Left kidney (tissue), 8 donors: ENCODE data around the gene CALML5. TPM values are rescaled to one million over a fixed set of nuclear protein-coding genes. Genes with fewer than 3 reads are reported as not detected.
A peak's percentile ranks its signal among the peaks of the same experiment; 100 is the strongest.

Experiments
- DNase-seq: peaks from one replicate; pipeline ENCODE4 v3.0.0-alpha.2; 2013
- long read RNA-seq, 8 donors: transcript quantifications; one replicate each; lab custom pipeline, GENCODE V29; 2026
- polyA plus RNA-seq: library from polyadenylated mRNA; unstranded; fragments of 120-200 nt; gene quantifications from one replicate; pipeline ENCODE4 v1.2.1, GENCODE V29; 2013; ENCODE audit not compliant: insufficient read length

CALML5 gene
- not detected for polyA plus RNA-seq
- long read RNA-seq, donor 1 = 0 reads
- long read RNA-seq, donor 2, partial matches to known transcripts = 0 of 1 reads
- long read RNA-seq, donor 2, other reads (novel, unspliced or antisense) = 0 of 1 reads
- long read RNA-seq, donor 3 = 0 reads
- long read RNA-seq, donor 4 = 0 reads
- long read RNA-seq, donor 5 = 0 reads
- long read RNA-seq, donor 6 = 0 reads
- long read RNA-seq, donor 7 = 0 reads
- long read RNA-seq, donor 8 = 0 reads

GRCh38 chr10:5499493-5500140 lies at the start of gene CALML5:
CALML5 (minus strand) TSS chr10:5499570; CDS start chr10:5499438, 132 bp downstream.
- DNase-seq = no peak

- DNase-seq = peak; percentile 51
These were observed 48.7 kb upstream of the CALML5 start for GRCh38 chr10:5547931-5548660.

GRCh38 chr10:5547681-5547930 lies 48.2 kb upstream of the CALML5 start:
- no peak for DNase-seq

- no peak for DNase-seq
These were observed 47.7 kb upstream of the CALML5 start for GRCh38 chr10:5546891-5547680.

GRCh38 chr10:5545778-5546710 lies 46.7 kb upstream of the CALML5 start:
- DNase-seq = no peak

- DNase-seq = no peak
These were observed 46.0 kb upstream of the CALML5 start for GRCh38 chr10:5545426-5545777.

- no peak for DNase-seq
These were observed 45.6 kb upstream of the CALML5 start for GRCh38 chr10:5545011-5545410.

GRCh38 chr10:5544216-5544805 lies 44.9 kb upstream of the CALML5 start:
- DNase-seq = no peak

GRCh38 chr10:5543623-5544022 lies 44.3 kb upstream of the CALML5 start:
- DNase-seq = no peak

GRCh38 chr10:5542100-5542499 lies 42.7 kb upstream of the CALML5 start:
- DNase-seq = no peak

GRCh38 chr10:5540891-5541290 lies 41.5 kb upstream of the CALML5 start:
- DNase-seq = no peak

- no peak for DNase-seq
These were observed 40.7 kb upstream of the CALML5 start for GRCh38 chr10:5540080-5540479.

- no peak for DNase-seq
These were observed 39.7 kb upstream of the CALML5 start for GRCh38 chr10:5538892-5539651.

GRCh38 chr10:5538446-5538845 lies 39.1 kb upstream of the CALML5 start:
- no peak for DNase-seq

GRCh38 chr10:5537684-5538083 lies 38.3 kb upstream of the CALML5 start:
- no peak for DNase-seq

- no peak for DNase-seq
These were observed 37.2 kb upstream of the CALML5 start for GRCh38 chr10:5536486-5537081.

- no peak for DNase-seq
These were observed 35.8 kb upstream of the CALML5 start for GRCh38 chr10:5534880-5535856.

GRCh38 chr10:5534051-5534821 lies 34.9 kb upstream of the CALML5 start:
- no peak for DNase-seq
